Cortex of kidney (tissue), 1 donor: ENCODE data around the gene CIAO2B.
A peak's percentile ranks its signal among the peaks of the same experiment; 100 is the strongest.
"Not testable (repeated sequence)": the region's sequence is repeated elsewhere in the genome, so short reads cannot be mapped to it uniquely, and the experiment has no call there.

Experiments
- DNase-seq: peaks from one replicate; lab custom pipeline; 2025; lab: John Stamatoyannopoulos, UW

CIAO2B gene

GRCh38 chr16:66934138-66934838 is at the start of gene CIAO2B:
CIAO2B (minus strand) TSS chr16:66934402; CDS start chr16:66934364, 38 bp downstream.
- DNase-seq: peak; percentile 45

- DNase-seq: no peak
Measured at GRCh38 chr16:66983033-66983432, 48.8 kb upstream of the CIAO2B start.

- no peak for DNase-seq
Measured at GRCh38 chr16:66979011-66979717, 45.0 kb upstream of the CIAO2B start.

GRCh38 chr16:66977341-66978113 is 43.3 kb upstream of the CIAO2B start:
- no peak for DNase-seq

- no peak for DNase-seq
Measured at GRCh38 chr16:66976746-66977145, 42.5 kb upstream of the CIAO2B start.

- DNase-seq: no peak
Measured at GRCh38 chr16:66975302-66975893, 41.2 kb upstream of the CIAO2B start.

GRCh38 chr16:66974932-66975246 is 40.7 kb upstream of the CIAO2B start:
- not testable (repeated sequence) for DNase-seq

- DNase-seq: not testable (repeated sequence)
Measured at GRCh38 chr16:66974156-66974931, 40.1 kb upstream of the CIAO2B start.

- DNase-seq: no peak
Measured at GRCh38 chr16:66973716-66974115, 39.5 kb upstream of the CIAO2B start.

GRCh38 chr16:66972983-66973382 is 38.8 kb upstream of the CIAO2B start:
- no peak for DNase-seq

- DNase-seq: no peak
Measured at GRCh38 chr16:66970775-66971720, 36.8 kb upstream of the CIAO2B start.

GRCh38 chr16:66968847-66969246 is 34.6 kb upstream of the CIAO2B start:
- no peak for DNase-seq

GRCh38 chr16:66964049-66964448 is 29.8 kb upstream of the CIAO2B start:
- DNase-seq: no peak

- no peak for DNase-seq
Measured at GRCh38 chr16:66961914-66962313, 27.7 kb upstream of the CIAO2B start.

- no peak for DNase-seq
Measured at GRCh38 chr16:66961065-66961744, 27.0 kb upstream of the CIAO2B start, which contains the start of gene CES3. CES3 (plus strand) TSS chr16:66961266; CDS start chr16:66961308, 42 bp downstream.

GRCh38 chr16:66960270-66960669 is 26.1 kb upstream of the CIAO2B start:
- no peak for DNase-seq

- DNase-seq: no peak
Measured at GRCh38 chr16:66959704-66960161, 25.5 kb upstream of the CIAO2B start.

GRCh38 chr16:66958857-66959703 is 24.9 kb upstream of the CIAO2B start:
- no peak for DNase-seq

GRCh38 chr16:66956154-66956457 is 21.9 kb upstream of the CIAO2B start:
- not testable (repeated sequence) for DNase-seq
